Nephron (organoid): ENCODE measurements around the gene RBL2.

Experiments
- H3K27ac Mint-ChIP-seq, 3 experiments: 2 replicates each; pipeline ENCODE4 v1.8.0; 2020; ENCODE audit warnings: mixed read lengths in 3 of 3, mild to moderate bottlenecking in 2 of 3, moderate library complexity in 1 of 3
- H3K27me3 Mint-ChIP-seq: 2 replicates; pipeline ENCODE4 v1.8.0; 2021; ENCODE audit warnings: low read depth, mild to moderate bottlenecking, moderate library complexity, mixed read lengths
- H3K36me3 Mint-ChIP-seq: 2 replicates; pipeline ENCODE4 v1.8.0; 2020; ENCODE audit warnings: low read depth, mixed read lengths
- H3K4me1 Mint-ChIP-seq: 2 replicates; pipeline ENCODE4 v1.8.0; 2020; ENCODE audit warnings: mixed read lengths
- H3K4me3 Mint-ChIP-seq, 3 experiments: 2 replicates each; pipeline ENCODE4 v1.8.0; 2020; ENCODE audit warnings: mild to moderate bottlenecking in 3 of 3, mixed read lengths in 3 of 3, moderate library complexity in 2 of 3
- H3K9me3 Mint-ChIP-seq: 2 replicates; pipeline ENCODE4 v1.8.0; 2020; ENCODE audit warnings: mixed read lengths
- CTCF ChIP-seq, 3 experiments: fragments of 200-600 bp; sonication (generic); IDR thresholded peaks; one replicate each; pipeline ENCODE4 v1.5.0; 2021; ENCODE audit warnings: antibody characterized with exemption in 3 of 3; ENCODE audit not compliant: unreplicated experiment in 3 of 3

Gene RBL2

DNA sequence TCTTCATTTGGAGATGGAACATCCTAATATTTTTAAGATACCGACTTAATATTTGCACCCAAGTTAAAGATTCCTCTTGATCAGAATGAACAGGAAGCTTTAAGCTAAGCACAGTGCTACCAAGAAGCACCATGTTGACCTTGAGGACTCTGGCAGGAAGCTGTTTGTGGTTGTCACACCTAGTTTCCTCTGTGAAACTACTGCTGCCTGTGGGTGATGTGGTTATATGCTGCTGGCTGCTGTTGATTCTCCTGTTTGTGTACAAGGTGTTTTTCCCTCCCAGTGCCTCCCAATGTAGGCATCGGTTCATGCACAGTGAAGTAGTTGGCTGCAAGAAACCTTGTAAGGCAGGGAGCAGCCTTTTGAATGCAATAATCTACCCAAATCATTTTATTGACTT, 23.4 kb downstream of the RBL2 start:
- no peaks in the 10 kb centered on the region for H3K9me3 Mint-ChIP-seq
- no peak for TF ChIP-seq CTCF (IDR thresholded peaks at IDR 0.05; ENCODE audit: unreplicated experiment in 3 of 3)
- no peaks in the 10 kb centered on the region for H3K4me1 Mint-ChIP-seq
- peaks cover 67% of the 10 kb centered on the region for H3K36me3 Mint-ChIP-seq
- H3K4me3 Mint-ChIP-seq, result no peak overlapping the region
- no peaks in the 10 kb centered on the region for H3K27me3 Mint-ChIP-seq
- H3K27ac Mint-ChIP-seq, result no peak overlapping the region

GRCh38 chr16:53458635-53459034, 24.4 kb downstream of the RBL2 start:
- no peak for TF ChIP-seq CTCF (IDR thresholded peaks at IDR 0.05; ENCODE audit: unreplicated experiment in 3 of 3)
- no peaks in the 10 kb centered on the region for H3K27me3 Mint-ChIP-seq
- H3K9me3 Mint-ChIP-seq, result no peaks in the 10 kb centered on the region
- H3K27ac Mint-ChIP-seq, result no peak overlapping the region
- H3K36me3 Mint-ChIP-seq, result peaks cover 68% of the 10 kb centered on the region
- H3K4me3 Mint-ChIP-seq, result no peak overlapping the region
- no peaks in the 10 kb centered on the region for H3K4me1 Mint-ChIP-seq

DNA sequence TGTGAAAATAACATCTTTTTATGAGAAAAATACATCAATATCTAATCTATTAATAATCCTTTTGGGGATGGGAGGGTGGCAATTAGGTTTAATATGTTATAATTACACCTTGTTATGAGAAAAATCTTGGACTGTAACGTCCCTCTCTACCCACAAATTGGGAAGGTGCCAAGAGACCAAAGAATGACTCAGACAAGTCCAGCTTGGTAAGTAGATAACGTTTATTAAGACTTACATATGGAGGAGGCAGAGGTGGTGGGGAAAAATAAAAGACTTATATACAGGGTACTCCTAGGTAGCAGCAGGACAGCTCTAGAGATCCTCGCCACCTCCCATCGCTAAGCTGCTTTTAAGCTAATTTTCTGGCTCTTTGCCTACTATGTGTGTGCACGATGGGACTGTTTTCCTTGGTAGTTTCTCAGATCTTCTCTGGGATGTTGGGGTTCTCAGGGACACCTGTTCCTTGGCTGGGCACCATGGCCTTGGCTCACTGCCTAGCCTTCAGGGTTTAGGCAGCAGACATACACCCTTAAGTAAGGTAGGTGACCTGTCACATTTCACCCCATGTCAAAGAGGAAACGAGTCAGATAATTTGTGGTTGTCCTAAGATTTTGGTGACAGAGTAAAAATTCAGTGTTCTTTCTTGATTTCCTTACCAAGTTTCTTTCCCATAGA, 31.5 kb downstream of the RBL2 start:
- H3K4me3 Mint-ChIP-seq, result no peak overlapping the region
- no peaks in the 10 kb centered on the region for H3K9me3 Mint-ChIP-seq
- H3K4me1 Mint-ChIP-seq, result no peaks in the 10 kb centered on the region
- no peaks in the 10 kb centered on the region for H3K27me3 Mint-ChIP-seq
- TF ChIP-seq CTCF (IDR thresholded peaks at IDR 0.05; ENCODE audit: unreplicated experiment in 3 of 3), result no peak
- no peak overlapping the region for H3K27ac Mint-ChIP-seq
- H3K36me3 Mint-ChIP-seq, result peaks cover 52% of the 10 kb centered on the region

- TF ChIP-seq CTCF (IDR thresholded peaks at IDR 0.05; ENCODE audit: unreplicated experiment in 3 of 3), result no peak
- Mint-ChIP-seq H3K4me1 (no peaks in the 10 kb centered on the region), H3K9me3 (peaks cover 7% of the 10 kb centered on the region), H3K4me3 (no peak overlapping the region), H3K27ac (no peak overlapping the region), H3K36me3 (peaks cover 85% of the 10 kb centered on the region), H3K27me3 (no peaks in the 10 kb centered on the region)
Observed at GRCh38 chr16:53476867-53477266, 42.6 kb downstream of the RBL2 start.

DNA sequence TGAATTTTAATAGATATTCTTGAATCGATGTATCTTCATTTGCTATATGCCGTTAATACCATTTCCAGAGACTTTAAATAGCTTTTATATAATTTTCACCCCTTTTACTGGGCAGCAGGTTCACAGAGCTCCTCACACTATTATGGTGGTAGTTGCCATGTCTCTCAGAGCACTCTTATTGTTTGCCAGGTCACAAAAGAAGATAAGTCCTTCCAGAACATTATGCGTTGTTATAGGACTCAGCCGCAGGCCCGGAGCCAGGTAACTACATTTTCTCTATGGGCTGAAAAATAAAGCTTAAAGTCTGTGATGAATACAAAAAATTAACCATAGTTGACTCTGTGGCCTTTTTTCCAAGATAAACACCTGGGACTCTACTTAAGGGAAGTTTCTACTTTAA, 44.7 kb downstream of the RBL2 start:
- no peaks in the 10 kb centered on the region for H3K9me3 Mint-ChIP-seq
- H3K4me3 Mint-ChIP-seq, result no peak overlapping the region
- H3K27ac Mint-ChIP-seq, result no peak overlapping the region
- H3K36me3 Mint-ChIP-seq, result peaks cover 82% of the 10 kb centered on the region
- no peaks in the 10 kb centered on the region for H3K4me1 Mint-ChIP-seq
- H3K27me3 Mint-ChIP-seq, result no peaks in the 10 kb centered on the region
- no peak for TF ChIP-seq CTCF (IDR thresholded peaks at IDR 0.05; ENCODE audit: unreplicated experiment in 3 of 3)

DNA sequence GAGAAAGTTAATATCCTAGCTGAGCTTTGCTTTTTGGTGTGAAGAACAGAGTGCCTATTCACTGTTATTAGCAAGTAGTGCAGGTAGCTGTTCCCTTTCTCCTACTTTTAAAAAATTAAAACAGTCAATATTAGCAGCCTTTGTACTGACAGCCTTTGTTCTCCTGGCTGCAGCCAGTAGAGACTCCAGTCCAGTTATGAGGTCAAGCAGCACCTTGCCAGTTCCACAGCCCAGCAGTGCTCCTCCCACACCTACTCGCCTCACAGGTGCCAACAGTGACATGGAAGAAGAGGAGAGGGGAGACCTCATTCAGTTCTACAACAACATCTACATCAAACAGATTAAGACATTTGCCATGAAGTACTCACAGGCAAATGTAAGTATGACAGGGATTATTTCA, 46.1 kb downstream of the RBL2 start:
- H3K36me3 Mint-ChIP-seq, result peaks cover 86% of the 10 kb centered on the region
- no peaks in the 10 kb centered on the region for H3K27me3 Mint-ChIP-seq
- H3K27ac Mint-ChIP-seq, result no peak overlapping the region
- H3K4me3 Mint-ChIP-seq, result no peak overlapping the region
- no peak for TF ChIP-seq CTCF (IDR thresholded peaks at IDR 0.05; ENCODE audit: unreplicated experiment in 3 of 3)
- H3K4me1 Mint-ChIP-seq, result no peaks in the 10 kb centered on the region
- H3K9me3 Mint-ChIP-seq, result no peaks in the 10 kb centered on the region
